Stimulated activated CD4-positive, alpha-beta T cell treated with anti-CD3 and anti-CD28 coated beads, TNF-alpha, amount 100 ng/mL, for 24 hours (primary cell): ENCODE measurements around the gene DAPK2.
"Not testable (repeated sequence)": the region's sequence is repeated elsewhere in the genome, so short reads cannot be mapped to it uniquely, and the experiment has no call there.

Experiments
- DNase-seq, 3 experiments: peaks; one replicate each; pipeline ENCODE4 v3.0.0-alpha.2; 2020; ENCODE audit warnings: low read depth in 3 of 3

The DAPK2 gene

GRCh38 chr15:64053674-64054073 is 7.4 kb upstream of the DAPK2 start:
- DNase-seq: not testable (repeated sequence)

- no peak for DNase-seq
Measured at GRCh38 chr15:64052925-64053491, 6.7 kb upstream of the DAPK2 start.

- no peak for DNase-seq
Measured at GRCh38 chr15:64051407-64052259, 5.3 kb upstream of the DAPK2 start.

GRCh38 chr15:64051093-64051402 is 4.8 kb upstream of the DAPK2 start:
- DNase-seq: no peak

GRCh38 chr15:64050281-64051092 is 4.2 kb upstream of the DAPK2 start:
- no peak for DNase-seq

GRCh38 chr15:64048781-64049460 is 2.6 kb upstream of the DAPK2 start:
- DNase-seq: no peak

GRCh38 chr15:64045774-64046420 is 388 bp downstream of the DAPK2 start:
- DNase-seq: peak in 2 of 3 experiments; percentile 8 to 11

- DNase-seq: no peak
Measured at GRCh38 chr15:64045101-64045435, 1.2 kb downstream of the DAPK2 start.

- DNase-seq: no peak
Measured at GRCh38 chr15:64044300-64045100, 1.8 kb downstream of the DAPK2 start.

GRCh38 chr15:64038878-64039610 is 7.2 kb downstream of the DAPK2 start:
- no peak for DNase-seq

GRCh38 chr15:64037966-64038365 is 8.3 kb downstream of the DAPK2 start:
- no peak for DNase-seq

- no peak for DNase-seq
Measured at GRCh38 chr15:64037116-64037515, 9.2 kb downstream of the DAPK2 start.

GRCh38 chr15:64035525-64035924 is 10.8 kb downstream of the DAPK2 start:
- no peak for DNase-seq

GRCh38 chr15:64034519-64034918 is 11.8 kb downstream of the DAPK2 start:
- DNase-seq: no peak

- no peak for DNase-seq
Measured at GRCh38 chr15:64032329-64032728, 14.0 kb downstream of the DAPK2 start.

GRCh38 chr15:64030123-64030522 is 16.2 kb downstream of the DAPK2 start:
- no peak for DNase-seq

- no peak for DNase-seq
Measured at GRCh38 chr15:64029633-64030032, 16.7 kb downstream of the DAPK2 start.

- DNase-seq: no peak
Measured at GRCh38 chr15:64029110-64029509, 17.2 kb downstream of the DAPK2 start.

GRCh38 chr15:64026591-64026990 is 19.7 kb downstream of the DAPK2 start:
- no peak for DNase-seq
